Fibroblast of skin of left quadriceps (primary cell): ENCODE measurements around the gene RASA3.

Experiments used
- DNase-seq, 2 experiments: peaks; one replicate each; pipeline ENCODE4 v3.0.0-alpha.2; 2013; ENCODE audit warnings: low read depth in 2 of 2

Gene RASA3

DNA sequence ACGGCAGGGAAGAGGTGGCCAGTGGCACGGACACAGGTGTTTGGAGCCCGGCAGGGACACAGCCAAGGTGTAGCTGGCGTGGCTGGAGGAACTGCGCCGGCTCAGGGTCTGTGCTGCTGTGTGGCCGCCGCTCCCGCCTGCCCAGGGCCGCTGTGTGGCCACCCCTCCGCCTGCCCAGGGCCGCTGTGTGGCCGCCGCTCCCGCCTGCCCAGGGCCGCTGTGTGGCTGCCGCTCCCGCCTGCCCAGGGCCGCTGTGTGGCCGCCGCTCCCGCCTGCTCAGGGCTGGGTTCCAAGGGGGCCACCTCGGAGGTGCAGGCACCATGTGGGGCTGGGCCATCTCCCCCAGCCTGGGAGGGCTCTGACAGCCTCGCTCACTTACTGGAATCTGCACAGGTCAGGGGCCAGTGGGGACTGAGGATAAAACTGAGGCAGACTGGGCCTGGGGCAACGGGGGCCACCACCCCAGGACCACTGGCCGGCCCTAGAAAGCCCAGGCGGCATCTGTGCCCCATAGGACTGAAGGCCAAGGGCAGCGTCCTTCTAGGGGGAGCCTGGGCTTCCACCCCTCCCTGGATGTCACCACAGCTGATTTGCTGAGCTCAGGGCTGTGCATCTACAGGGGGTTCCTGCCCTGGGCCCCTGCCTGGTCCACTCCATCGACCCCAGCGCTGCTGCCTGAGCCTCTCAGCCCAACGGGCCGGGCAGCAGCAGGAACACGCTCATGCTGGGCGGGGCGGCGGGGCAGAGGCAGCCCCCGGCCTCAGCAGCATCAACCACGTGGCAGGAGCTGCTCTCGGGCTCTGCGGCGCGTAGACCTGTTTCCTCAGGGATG lies 180.1 kb downstream of the RASA3 start:
- no peak for DNase-seq

DNA sequence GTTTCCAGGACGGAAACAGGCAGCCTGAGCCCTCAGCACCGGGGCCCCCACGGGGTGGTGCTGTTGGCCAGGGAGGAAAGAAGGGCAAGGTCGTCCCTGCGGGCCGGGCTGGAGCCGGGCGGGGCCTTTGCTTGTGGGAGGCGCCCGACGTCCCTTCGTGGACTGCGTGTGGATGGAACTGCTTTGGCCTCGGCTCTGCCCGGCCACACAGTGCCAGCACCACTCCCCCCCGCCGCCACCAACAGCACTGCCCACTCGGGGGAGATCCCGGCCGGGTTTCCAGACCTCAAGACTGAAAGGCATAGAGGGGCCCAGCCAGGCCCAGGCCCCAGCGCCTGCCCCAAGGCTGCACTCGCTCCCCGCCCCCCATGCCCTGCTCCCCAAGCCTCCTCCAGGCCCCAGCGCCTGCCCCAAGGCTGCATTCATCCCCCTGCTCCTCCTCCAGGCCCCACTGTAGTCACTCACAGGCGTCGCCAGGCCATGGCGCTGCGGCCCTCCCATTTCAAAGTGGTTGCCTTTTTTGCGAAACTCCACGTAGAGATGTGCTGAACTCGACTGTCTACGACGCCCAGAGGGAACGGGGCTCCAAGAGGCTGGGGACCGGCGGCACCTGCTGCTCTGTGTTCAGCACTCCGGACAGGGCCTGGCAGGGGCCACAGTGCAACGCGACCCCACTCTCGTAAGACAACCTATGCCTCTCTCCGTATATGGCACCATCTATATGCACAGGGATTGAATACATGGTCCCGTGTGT lies 181.0 kb downstream of the RASA3 start:
- DNase-seq: no peak

DNA sequence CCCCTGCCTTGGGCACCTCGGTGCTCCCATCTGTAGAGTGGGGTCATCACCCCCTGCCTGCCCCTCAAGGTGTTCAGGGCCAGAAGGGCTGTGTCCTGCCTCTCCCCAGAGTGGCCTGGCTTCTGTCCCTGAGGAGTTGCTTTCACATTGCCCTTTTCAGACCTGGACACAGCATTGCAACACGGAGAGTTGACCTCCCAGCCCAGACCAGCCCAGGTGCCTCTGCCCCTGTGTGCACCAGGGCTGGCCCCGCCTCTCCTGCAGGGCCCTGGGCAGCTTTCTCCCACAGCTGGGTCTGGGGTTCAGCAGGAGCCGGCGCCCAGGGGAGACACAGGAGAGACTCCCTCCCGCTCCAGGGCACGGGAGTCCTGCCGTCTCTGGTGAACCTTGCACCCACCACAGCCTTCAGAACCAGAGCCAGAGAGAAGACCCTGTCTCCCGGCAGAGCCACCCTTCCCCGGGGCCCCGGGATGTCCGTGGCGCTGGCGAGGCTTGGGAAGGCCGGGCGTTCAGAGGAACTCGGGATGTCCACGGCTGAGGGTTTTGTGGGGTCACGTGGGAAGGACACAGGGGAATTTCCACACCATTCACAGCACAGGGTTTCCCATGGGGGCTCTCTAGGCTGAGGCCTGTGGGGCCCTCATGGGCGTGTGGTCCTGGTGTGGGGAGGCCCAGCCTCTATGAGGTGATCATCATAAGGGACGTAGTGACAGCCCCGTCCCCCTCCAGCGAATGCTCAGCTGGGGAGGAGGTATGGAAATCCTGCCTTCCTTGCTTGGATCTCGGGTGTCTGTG lies 181.8 kb downstream of the RASA3 start:
- no peak for DNase-seq

DNA sequence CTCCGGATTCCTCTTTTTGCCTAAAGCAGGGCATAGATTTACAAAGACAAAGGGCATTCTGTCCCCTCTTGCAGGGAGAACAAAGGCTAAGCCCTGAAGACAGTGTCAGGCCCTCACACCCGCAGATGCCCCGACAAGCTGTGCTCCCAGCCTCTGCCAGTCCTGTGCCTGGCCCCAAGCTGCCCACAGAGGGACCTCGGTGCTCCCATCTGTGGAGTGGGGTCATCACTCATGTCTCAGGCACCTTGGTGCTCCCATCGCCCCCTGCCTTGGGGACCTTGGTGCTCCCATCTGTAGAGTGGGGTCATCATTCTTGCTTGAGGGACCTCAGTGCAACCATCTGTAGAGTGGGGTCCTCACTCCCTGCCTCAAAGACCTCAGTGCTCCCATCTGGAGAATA lies 182.9 kb downstream of the RASA3 start:
- DNase-seq: no peak

DNA sequence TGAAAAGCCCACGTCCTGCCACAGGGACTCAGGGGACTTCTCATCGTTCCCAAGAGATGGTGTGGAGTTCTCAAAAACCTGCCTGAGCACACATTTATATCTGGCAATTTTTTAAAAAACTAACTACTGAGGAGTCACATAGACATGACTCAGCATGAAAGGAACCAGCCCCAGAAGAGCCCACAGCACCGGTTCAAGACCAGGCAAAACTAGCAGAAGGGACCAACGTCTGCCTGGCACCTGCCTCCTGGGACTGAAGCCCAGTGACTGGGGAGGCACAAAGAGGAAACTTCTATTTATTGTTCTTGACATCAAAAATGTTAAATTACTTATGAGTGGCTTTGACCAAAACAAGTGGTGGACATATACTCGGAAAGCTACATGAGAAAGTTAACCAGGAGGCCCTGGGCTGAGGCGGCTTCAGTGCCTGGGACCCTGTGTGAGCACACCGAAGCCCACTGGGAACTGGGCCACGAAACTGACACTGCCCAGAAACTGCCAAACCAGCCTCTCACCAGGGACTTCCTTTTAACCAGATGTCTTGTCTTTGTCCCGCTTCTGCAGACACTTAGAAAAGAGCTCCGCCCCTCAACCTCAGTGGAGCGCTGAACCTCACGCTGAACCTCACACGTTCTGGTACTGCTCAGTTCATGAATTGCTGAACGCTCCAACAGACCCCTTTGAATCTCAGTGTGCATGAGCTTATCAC lies 184.2 kb downstream of the RASA3 start:
- DNase-seq: no peak

DNA sequence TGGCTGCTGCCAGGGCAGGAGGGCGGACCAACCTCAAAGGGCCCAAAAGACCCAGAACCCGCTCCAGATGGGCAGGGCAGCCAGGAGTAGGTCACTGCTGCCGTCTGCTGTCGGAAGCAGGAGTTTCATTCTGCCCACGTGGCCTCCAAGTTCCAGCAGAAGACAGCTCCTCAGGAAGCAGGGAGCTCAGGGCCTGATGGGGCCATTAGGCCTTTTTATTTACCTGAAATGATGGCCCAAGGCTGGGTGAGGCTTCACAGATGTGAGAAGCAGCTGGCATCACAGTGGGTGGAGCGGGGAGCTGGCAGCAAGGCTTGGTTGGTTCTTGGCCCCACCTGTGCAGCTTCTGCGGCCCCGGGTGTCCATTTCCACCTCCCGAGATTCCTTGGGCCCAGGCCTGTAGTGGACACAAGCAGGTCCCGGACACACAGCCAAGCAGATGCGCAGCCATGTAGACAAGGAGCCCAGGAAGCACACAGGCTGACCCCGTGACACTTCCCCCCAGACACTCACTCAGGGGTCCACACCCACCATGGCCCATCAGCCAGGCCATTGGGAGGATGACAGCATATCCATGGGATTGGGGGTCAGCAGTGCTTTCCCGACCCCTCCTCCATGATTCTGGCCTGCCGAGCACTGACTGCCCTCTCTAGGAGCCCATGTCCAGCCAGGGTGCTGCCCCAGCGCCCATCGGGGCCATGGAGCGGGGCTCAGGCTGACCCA lies 185.0 kb downstream of the RASA3 start:
- DNase-seq: no peak

DNA sequence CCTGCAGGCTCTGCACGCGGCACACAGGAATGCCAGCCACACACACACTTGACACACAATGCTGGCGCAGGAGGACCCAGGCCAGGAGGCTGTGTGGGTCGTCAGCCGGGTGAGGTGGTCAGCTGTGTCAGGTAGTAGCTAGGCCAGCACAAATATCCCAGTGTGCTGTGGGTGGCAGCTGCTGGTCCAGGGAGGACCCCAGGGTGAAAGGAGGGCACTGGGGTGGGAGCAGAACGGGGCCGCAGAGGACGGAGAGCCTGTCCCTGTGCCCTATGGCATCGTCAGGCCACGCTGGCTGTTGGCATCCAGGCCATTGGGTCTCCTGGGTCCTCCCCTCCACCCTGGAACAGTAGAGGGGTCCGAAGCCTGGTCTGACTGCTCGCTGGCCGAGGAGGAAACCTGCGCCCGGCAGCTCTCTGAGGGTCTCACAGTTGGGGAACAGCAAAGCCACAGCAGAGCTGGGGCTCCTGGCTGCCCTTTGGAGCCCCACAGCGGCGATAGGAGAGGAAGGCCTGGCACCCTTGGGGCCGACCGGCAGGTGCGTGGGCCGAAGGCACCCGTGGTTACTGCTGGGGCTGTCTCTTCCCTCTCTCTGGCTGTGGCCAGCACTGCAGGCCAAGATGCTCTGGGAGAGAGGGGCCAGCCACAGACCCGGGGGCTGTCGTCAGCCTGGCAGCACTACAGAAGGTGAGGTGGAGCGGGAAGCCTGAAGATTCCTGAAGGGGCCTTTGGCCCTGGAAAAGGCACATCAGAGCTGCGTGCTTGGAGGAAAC lies 185.8 kb downstream of the RASA3 start:
- no peak for DNase-seq

DNA sequence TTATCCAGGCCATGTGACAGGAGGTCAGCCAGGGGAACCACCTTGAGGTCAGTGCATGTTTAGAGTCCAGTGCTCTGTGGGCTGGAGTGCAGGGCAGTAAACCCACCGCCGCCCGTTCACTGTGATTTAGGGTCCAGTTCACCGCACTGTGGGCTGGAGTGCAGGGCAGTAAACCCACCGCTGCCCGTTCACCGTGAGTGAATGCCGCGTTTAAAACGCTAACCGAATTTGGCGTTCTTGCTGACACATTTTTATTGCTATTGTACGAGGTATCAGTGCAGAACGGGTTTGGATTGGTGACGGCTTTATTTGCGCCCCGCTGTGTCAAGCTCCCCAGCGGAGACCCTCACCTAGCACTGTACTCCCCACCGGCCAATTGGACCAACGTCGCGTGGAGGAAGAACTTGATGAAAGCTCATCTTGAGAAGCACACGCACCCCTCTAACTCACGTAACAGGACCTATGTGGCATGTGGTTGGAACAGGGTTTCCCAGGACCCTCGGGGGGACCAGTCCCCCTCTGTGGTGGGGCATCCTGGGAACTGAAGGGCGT lies 186.5 kb downstream of the RASA3 start:
- DNase-seq: no peak

DNA sequence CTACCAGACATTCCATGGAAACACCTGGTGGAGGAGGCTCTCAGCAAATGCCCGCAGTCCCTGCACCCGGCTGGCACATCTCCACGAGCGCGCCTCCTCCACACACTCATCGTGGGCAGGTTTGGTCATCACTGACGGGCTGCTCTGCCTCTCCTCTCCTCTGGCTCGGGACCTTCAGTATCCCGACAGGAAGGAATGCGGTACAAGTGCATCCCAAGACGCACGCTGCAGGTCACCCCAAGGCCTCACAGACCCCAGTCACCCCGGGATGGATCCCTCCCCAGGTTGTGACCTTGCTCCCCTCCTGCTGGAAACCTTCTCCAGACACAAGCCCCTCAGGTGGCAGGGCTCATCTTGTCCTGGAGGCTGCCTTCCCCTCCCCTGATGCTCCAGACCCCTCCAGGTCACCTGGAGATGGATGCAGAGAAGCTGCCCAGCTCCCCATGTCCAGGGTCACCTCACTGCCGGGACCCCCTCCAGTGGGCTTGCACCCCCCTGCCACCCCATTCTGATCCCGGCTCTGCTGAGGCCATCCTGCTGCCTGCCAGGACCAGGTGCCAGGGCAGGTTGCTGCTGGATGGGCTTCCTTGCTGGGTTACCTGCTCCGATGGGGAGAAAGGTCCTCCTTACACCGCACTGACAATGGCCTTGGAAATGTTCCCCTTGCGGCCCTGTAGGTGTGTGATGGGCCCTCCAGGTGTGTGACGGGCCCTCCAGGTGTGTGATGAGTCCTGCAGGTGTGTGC lies 188.4 kb downstream of the RASA3 start:
- no peak for DNase-seq

DNA sequence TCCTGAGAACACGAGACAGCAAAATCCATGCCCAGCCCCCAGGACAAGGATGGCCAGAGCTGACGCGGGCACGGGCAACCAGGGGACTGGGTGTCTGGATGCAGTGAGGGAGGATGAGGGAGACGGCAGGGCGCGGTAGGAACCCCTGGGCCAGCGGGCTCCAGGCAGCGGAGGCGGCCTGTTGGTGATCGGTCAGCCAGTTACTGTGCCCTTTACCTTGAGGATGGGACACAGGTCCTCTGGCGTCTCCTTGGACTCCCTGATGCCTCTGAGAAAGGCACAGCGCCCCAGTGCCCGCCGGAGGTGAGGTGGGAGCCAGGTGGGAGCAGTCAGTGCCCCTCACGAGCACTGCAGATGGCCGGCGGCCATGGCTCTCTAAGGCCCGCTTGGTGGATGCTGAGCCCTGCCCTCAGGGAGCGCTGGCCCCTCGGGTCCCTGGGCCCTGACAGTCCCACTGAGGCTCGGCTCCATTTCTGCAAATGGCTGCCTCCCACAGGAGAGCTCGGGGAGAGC lies 189.8 kb downstream of the RASA3 start:
- DNase-seq: no peak

DNA sequence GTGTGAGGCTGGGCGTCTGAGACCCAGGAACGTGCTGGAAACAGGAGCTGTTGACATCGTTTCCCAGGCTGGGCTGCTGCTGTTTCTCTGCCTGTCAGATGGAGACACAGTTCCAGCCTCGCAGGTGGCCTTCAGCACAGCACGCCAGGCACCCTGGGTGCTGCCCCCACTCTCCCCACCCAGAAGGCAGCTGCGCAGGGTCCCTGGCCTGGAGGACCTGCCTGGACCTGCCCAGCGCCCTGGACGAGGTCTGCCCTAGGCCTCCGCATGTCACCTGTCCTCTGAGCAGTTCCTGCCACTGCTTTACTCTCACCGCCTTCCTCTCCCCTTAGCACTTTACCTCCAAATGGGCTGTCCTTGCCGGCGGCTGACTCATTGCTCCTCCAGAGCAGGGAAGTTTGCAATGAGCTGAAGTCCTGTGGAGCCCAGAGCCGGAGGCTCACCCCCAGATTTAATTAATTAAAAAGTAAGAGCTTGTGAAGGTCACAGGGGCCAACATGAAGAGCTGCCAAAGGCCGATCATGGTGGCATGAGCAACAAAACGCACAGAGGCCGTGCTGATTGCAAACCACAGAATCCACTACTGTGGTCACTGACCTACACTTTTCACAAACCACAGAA lies 190.7 kb downstream of the RASA3 start:
- DNase-seq: no peak

DNA sequence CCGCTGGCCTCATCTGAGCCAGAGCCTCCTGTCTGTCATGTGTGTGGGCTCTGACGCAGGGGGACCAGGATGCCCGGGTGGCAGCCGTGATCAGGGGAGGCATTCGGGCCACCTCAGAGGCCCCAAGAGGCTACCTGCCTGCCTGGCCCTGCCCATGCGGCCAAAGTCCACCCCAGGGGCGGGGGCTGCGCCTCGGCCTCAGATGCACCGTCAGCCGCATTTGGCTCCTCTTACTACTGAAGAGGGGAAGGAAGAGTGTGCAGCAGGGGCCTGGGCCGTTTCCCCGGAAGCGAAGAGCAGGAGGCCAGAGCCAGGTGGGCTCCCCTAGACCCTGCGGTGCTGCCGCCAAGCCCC lies 192.5 kb downstream of the RASA3 start:
- DNase-seq: no peak

DNA sequence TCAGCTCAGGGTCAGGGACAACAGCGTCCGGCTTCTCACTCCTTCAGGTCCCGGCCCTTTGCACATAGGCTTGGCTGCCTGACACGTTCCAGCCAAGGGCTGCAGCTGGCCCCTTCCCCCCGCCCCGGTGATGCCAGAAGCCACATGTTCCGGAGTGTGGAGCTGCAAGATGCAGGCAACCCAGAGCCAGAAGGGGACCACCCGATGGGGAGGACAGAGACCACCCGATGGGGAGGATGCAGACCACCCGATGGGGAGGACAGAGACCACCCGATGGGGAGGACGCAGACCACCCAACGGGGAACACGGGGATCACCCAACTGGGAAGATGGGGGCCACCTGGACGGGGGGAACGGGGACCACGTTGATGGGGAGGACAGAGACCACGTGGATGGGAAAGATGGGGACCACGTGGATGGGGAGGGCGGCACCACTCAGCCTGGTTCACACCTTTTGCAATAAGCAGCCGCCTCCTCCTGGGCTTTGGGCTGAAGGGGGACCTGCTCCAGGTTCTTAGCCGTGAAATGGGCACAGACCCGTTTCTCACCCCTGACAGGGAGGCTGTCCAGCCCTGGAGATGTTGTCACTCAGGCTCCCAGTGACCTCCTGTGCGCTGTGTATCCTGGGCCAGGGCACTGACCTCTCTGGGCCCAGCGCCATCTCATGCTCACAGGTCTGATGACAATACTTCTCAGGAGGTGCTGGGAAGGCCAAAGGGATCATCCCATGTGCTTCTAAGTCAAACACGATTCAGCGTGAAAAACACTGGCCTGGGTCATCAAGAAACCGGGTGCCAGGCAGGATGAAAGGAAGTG lies 193.1 kb downstream of the RASA3 start:
- DNase-seq: no peak

DNA sequence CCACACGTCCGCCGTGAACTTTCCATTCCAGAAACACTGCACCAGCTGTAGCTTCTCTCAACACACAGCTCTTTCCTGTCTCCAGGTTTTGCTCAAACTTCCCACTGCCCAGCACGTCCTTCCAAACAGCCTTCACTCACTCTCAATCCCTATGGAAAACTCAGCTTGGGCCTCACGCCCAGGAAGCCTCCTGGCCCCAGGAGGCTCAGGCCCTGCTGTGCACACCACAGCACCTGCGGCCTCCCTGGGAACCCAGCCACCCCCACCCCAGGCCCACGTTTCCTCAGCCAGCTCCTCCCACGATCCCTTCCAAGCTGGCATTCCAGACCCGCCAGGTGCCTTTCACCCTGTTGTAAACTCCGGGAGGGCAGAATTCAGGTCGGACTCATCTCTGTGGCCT lies 193.7 kb downstream of the RASA3 start:
- DNase-seq: no peak

DNA sequence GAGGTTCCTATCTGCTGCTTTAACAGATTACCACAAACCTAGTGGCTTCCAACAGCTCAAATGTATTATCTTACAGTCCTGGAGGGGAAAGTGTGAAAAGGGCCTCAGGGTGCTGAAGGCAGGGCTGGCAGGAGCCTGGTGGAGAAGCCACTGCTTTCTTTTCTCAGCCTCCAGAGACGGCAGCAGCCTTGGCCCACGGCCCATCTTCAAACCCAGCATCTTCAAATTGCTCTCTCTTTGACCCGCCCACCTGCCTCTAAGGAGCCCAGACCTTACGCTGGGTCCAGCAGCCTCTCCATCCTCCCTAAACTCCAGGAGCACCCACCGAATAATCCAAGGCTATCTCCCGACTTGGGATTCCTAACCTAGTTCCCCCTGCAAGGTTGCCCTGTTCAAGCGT lies 194.2 kb downstream of the RASA3 start:
- DNase-seq: no peak

DNA sequence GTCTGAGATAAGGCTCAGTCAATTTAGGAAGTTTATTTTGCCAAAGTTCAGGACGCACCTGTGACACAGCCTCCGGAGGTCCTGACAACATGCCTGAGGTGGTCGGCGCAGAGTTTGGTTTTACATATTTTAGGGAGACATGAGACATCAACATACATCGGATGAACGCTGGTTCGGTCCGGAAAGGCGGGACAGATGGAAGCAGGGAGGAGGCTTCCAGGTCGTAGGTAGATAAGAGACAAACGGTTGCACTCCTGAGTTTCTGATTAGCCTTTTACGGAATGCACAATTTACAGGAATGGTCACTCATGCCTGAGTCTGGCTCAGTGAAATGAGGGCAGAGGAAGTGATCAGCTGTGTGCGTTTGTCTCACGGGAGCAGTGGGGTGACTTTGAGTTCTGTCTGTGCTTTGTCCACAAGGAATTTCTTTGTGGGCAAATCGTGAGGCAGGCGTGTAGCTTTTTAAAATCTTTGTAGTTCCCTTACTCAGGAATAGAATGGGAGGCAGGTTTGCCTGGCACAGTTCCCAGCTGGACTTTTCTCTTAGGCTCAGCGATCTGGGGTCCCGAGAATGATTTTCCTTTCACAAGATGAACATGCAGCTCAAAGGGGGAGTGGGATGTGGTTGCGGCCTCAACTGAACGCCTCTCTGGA lies 194.8 kb downstream of the RASA3 start:
- no peak for DNase-seq

DNA sequence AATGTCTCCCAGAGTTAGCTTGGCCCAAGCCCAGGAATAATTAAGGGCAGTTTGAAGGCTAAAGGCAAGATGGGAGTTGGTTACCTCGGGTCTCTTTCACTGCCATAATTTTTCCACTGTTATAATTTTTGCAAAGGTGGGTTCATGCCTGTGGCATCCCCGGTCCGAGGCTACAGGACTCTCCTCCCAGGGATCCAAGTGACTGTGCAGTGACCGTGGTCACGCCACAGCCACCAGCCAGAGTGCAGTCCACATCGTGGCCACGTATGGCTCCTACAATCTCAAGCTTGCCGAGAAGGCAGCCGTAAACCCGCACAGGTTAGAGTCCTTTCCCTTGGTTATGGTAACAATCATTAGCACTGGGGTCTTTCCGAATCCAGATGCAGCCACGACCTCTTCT lies 195.3 kb downstream of the RASA3 start:
- no peak for DNase-seq
